ENCODE measurements around the gene PEAK1. TPM values are rescaled to one million over a fixed set of nuclear protein-coding genes. Genes with fewer than 3 reads are reported as not detected.

PEAK1 gene, protein sequence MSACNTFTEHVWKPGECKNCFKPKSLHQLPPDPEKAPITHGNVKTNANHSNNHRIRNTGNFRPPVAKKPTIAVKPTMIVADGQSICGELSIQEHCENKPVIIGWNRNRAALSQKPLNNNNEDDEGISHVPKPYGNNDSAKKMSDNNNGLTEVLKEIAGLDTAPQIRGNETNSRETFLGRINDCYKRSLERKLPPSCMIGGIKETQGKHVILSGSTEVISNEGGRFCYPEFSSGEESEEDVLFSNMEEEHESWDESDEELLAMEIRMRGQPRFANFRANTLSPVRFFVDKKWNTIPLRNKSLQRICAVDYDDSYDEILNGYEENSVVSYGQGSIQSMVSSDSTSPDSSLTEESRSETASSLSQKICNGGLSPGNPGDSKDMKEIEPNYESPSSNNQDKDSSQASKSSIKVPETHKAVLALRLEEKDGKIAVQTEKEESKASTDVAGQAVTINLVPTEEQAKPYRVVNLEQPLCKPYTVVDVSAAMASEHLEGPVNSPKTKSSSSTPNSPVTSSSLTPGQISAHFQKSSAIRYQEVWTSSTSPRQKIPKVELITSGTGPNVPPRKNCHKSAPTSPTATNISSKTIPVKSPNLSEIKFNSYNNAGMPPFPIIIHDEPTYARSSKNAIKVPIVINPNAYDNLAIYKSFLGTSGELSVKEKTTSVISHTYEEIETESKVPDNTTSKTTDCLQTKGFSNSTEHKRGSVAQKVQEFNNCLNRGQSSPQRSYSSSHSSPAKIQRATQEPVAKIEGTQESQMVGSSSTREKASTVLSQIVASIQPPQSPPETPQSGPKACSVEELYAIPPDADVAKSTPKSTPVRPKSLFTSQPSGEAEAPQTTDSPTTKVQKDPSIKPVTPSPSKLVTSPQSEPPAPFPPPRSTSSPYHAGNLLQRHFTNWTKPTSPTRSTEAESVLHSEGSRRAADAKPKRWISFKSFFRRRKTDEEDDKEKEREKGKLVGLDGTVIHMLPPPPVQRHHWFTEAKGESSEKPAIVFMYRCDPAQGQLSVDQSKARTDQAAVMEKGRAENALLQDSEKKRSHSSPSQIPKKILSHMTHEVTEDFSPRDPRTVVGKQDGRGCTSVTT (N-terminal part only)
- total RNA-seq (2022; extraction: Qiagen RNA extraction; ENCODE audit: low read depth), result 5.1 to 12.1 TPM (median 8.8 TPM) in 5 replicates

DNA sequence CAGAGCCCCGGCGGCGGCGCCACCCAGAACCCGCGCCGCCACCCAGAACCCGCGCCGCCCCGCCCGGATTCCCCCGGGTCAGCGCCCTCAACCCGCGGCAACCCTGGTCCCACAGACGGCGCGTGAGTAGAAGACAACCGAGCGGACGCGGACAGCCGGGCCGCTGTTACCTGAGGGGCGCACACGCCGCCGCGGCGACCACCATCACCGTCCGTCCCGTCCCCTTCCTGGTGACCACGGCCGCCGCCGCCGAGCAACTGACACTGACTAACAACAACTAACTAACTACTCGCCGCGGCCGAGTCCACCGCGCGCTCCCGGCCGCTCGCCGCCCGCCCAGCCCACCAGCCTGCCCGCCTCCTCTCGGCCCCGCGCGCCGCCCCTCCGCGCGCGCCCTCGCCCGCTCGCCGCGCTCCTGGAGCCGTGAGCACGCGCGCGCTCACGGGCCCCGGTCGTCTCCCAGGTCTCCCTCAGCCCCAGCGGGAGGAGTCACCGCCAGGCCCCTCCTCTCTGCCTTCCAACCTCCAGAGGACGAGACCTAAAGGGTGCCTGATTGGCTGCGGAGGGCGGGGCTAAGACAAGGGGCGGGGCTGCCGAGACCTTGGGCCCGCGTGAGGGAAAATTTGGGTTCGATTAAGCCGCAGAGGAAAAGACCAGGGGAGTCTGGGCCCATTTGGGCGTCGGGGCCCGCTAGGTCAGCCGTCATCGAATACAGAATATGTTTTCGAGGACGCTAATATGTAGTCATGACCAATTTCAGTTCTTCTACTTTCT, at the start of gene PEAK1:
Gene PEAK1 (minus strand): TSS at position 269 of the 774 bp plus-strand sequence. CDS start 238,178 bp downstream, outside the sequence.

DNA sequence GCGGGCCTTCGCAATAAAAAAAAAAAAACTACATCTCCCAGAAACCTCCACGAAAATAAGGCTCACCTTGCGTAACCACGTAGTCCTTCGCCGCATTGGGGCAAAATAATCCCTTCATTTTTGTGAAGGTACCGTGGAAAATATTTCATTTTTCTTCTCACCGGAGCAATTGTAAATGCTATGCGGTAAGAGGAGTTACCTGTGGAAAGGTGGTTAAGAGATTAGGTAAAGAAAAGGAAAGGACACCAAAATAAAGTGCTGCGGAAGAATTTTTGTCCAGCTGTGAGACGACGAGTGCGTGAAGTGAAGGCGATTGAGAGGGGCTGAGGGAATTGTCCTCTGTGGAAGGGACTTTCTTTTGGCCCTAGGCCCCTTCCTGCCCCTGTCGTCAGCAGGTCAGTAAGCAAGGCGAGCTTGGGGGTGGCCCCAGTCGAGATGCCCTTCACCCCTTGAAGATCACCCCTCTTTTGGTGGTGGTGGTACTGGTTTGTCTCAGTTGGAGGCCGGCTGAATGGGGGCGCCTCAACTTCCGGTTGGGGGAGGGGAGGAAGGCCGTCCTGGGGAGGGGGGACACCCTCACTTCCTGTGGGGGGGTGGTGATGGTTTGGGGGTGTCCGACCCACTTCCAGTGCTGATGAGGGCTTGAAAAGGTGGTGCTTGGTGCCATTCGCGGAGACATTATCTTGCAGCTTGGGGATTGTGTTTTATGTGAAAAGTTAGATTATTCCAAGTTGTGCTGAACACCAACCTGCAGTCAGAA, 886 bp upstream of the PEAK1 start, which contains the start of gene HMG20A:
Gene HMG20A (plus strand): TSS at position 279 of the 760 bp plus-strand sequence. CDS start 37,520 bp downstream, outside the sequence.

DNA sequence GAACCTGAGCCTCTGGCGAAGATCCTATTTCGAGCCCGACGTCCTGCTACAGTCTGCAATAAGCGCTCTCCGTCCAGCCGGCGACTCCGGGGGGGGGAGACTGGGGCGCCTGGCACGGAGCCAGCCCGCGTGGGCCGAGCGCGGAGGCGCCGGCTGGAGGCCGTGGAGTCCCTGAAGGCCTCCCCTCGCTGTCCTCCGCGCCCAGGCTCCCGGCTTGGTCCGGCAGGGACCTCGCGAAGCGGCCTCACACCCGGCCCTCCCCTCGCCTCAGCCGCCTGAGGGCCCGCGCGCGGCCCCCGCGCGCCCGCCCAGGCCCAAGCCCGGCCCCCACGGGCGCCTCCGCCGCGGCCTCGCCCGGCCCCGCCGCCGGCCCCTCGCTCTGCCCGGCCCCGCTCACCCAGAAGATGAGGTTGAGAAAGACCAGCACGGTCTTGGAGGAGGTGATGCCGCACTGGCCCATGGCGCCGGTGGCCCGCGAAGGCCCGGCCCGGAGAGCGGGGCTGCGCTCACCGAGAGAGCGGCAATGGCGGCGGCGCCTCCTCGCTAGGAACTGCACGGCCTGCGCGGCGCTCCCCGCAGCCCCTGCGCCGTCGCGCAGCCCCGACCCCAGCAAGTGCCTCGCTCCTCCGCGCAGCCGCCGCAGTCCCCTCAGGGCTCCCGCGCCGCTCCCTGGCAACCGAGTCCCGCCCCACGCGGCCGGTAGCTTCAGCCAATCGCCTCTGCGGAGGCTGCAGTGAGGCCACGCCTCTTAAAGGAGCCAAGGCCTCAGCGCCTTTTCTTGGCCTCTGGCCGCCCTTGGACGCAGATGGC, 349.2 kb downstream of the PEAK1 start, which contains the start of gene TSPAN3:
Gene TSPAN3 (minus strand): TSS at position 615 of the 810 bp plus-strand sequence. CDS start 155 bp downstream, at position 460.

Other genes starting within 250 kb of the PEAK1 start
- gene HMG20A, start 784 bp upstream of the PEAK1 start, total RNA-seq (2022; extraction: Qiagen RNA extraction; ENCODE audit: low read depth), result 20.4 to 29.9 TPM (median 27.1 TPM) in 5 replicates
- gene LINGO1, start 212.8 kb upstream of the PEAK1 start, total RNA-seq (2022; extraction: Qiagen RNA extraction; ENCODE audit: low read depth), result 5.3 to 12.5 TPM (median 10.7 TPM) in 5 replicates

All from A549 treated with ZK216348 at 1 μM for 4 hours (cell line).